LNCAP (cell line): ENCODE results near the gene INKA2.
A peak's percentile ranks its signal among the peaks of the same experiment; 100 is the strongest.

Source experiments
- TF ChIP-seq, protein P1 (sequence below): fragments of 450-650 bp; IDR thresholded peaks from 2 replicates; pipeline ENCODE4 v1.5.1; 2017; ENCODE audit warnings: mild to moderate bottlenecking

INKA2 gene

DNA sequence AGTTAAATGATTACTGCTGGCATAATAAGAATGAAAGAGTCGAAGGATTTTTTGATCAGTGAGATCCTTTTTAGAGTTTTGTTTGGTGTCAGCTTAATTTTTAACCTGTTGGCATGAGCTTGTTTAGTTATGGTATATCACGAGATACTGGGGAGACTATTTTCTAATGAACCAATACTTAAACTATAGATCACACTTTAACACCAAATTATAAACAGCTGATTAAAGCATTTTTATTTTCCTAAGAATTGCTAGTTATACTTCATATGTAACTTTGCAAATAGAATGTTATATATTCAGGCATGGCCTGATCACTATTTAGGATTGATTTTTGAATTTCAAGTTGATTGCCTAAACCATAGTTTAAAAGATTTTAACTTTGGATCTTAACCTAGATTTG, 22.5 kb upstream of the INKA2 start:
- TF ChIP-seq, protein P1, sequence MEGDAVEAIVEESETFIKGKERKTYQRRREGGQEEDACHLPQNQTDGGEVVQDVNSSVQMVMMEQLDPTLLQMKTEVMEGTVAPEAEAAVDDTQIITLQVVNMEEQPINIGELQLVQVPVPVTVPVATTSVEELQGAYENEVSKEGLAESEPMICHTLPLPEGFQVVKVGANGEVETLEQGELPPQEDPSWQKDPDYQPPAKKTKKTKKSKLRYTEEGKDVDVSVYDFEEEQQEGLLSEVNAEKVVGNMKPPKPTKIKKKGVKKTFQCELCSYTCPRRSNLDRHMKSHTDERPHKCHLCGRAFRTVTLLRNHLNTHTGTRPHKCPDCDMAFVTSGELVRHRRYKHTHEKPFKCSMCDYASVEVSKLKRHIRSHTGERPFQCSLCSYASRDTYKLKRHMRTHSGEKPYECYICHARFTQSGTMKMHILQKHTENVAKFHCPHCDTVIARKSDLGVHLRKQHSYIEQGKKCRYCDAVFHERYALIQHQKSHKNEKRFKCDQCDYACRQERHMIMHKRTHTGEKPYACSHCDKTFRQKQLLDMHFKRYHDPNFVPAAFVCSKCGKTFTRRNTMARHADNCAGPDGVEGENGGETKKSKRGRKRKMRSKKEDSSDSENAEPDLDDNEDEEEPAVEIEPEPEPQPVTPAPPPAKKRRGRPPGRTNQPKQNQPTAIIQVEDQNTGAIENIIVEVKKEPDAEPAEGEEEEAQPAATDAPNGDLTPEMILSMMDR = no peak

DNA sequence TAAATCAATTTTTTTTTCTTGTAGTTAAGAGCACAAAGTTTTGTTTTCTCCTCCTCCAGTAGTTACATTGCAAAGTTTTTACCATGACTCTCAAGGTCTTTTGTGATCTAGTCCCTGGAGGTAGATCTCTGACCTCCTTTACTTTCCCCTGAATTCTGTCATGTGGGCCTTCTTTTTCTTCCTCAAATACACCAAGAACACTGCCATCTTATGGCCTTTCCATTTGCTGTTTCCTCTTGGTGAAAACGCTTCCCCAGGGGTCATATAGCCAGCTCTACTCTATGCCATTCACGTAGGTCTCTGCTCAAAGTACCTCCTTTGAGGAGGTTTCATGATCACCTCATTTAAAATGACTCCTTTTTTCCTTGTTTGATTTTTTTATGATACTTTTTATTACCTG, 19.2 kb upstream of the INKA2 start:
- TF ChIP-seq, protein P1 = no peak

DNA sequence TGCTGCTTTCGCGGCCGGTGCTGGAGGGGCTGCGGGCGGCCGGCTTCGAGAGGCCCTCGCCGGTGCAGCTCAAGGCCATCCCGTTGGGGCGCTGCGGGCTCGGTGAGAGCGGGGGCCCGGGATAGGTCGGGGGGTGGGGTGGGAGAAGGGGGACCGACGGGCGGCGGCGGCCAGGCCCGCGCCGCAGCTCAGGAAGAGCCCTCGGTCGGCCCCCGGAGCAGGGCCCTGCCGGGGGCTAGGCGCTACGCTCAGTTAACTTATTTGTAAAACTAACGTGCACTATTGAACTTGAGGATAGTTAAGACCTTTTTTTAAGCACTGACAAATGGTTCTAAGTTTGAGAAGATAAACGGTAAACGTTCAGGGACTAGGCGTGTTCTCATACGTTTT, 16.9 kb upstream of the INKA2 start:
- TF ChIP-seq, protein P1 = no peak

DNA sequence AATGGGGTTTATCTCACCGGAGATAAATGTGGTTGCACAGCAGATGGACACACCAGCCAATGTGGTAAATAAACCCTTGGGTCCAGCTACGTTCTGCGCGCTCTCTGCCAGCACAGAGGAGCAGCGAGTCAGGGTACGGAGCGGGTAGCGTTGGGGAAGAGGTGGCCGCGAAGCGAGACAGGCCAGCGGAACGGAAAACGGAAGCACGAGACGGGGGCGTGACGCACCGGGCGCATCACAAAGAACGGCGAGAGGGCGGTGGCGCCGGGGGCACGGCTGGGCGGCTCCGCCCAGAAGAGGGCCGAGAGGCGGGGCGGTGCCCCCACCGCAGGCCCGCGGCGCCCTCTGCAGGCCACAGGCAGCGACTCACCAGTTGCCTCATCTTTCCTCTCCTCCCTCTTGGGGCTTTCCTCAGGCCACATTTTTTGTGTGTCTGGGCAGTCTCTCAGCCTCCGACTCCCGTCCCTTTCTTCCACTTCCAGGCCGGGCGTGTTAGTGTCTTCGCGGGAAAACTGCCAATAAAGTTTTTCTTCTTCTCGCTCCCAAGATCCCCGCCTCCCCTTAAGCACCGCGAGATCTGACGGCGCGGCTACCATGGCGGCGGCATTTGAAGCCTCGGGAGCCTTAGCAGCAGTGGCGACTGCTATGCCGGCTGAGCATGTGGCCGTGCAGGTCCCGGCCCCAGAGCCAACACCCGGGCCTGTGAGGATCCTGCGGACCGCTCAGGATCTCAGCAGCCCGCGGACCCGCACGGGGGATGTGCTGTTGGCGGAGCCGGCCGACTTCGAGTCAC, 16.3 kb upstream of the INKA2 start, which contains the start of gene DDX20:
DDX20 (plus strand) TSS at position 571 of the 793 bp plus-strand sequence; CDS start at position 595, 24 bp downstream.
- TF ChIP-seq, protein P1 = peak; percentile 95

DNA sequence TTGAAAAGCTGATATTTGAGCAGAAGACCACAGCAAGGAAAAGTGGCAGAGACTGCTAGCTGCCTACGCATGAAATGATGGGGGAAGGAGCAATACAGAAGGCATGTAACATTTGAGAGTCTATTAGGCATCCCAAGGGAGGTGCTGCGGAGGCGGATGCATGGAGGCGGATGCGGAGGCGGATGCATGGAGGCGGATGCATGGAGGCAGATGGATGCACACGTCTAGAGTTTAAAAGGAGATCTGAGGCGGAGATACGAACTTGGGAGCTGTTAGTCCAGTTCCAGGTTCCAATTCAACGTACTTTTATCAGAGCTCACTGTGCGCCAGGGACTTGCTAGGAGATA, 15.8 kb upstream of the INKA2 start:
- TF ChIP-seq, protein P1 = no peak

DNA sequence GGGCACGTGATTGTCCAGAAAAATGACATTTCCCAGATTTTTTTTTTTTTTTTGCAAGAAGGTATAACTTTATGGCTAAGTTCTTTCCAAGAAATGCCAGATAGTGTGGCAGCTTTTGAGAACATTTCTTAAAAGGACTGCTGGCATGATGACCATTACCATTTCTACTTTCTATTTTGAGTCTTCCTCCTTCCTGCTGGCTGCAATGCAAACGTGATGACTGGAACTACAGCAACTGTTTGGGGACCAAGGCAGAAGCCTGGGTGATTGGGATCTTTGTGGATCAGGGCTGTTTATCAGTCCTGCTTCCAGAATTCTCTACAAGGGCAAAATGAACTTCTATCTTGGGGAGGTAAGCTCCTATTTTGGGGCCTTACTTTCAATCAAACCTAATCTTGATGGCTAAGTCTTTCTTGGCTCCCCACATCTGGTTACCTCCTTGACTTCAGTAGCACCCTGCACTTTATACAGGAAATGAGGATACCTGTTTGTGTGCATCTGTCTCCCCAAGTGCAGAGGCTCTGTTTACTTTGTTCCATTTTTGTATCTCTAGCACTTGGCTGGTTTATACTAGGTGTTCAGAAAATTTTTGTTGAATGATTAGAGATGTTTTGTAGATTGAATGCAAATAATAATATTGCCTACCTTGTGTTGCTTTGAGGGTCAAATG, 12.8 kb upstream of the INKA2 start:
- TF ChIP-seq, protein P1 = no peak

DNA sequence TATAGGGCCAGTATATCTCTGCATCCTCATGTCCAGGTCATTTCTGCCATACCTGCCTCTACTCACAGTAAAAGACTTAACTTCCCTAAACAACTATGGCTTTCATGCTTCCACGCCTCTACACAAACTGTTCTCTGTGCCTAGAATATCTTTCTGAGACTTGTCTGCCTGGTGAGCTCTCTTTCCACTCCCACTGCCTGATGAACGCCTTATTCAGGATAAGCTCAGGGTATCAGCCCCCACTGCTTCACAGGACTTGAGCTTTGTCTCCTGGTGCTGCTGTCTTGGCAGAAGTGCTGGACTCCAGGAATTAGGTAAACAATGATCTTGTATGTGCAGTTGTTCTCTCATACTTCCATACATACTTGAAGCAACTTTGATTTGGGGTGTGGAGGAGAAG, 11.7 kb upstream of the INKA2 start:
- TF ChIP-seq, protein P1 = no peak
